NB4 (cell line): ENCODE data around the gene THPO.

Source experiments
- MYC ChIP-seq: IDR thresholded peaks from 2 replicates; pipeline ENCODE4 v1.6.1; 2011; ENCODE audit warnings: low read depth, low read length
- POLR2A ChIP-seq: IDR thresholded peaks from 2 replicates; pipeline ENCODE4 v1.6.1; 2011; ENCODE audit warnings: mild to moderate bottlenecking; ENCODE audit not compliant: insufficient read length; ENCODE audit errors: extremely low read depth
- TF ChIP-seq, protein P1 (sequence below): IDR thresholded peaks from one replicate; pipeline ENCODE4 v1.5.1; 2012; ENCODE audit warnings: low read depth, low read length
- TF ChIP-seq, protein P2 (sequence below): IDR thresholded peaks from 2 replicates; pipeline ENCODE4 v1.6.1; 2011; ENCODE audit warnings: low read depth, low read length

DNA sequence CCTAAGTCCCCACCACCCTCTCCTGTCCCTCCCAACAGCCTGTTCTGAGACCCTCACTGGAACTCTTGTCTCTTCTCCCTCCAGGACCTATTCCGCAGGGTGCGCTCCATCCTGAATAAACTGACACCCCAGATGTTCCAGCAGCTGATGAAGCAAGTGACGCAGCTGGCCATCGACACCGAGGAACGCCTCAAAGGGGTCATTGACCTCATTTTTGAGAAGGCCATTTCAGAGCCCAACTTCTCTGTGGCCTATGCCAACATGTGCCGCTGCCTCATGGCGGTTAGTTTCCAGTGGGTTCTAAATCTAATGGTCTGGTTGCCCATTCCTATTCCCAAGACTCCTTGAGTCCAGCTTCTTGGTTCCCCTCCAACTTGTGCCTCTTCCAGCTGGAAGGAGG, 54.3 kb downstream of the THPO start:
- TF ChIP-seq, protein P1, sequence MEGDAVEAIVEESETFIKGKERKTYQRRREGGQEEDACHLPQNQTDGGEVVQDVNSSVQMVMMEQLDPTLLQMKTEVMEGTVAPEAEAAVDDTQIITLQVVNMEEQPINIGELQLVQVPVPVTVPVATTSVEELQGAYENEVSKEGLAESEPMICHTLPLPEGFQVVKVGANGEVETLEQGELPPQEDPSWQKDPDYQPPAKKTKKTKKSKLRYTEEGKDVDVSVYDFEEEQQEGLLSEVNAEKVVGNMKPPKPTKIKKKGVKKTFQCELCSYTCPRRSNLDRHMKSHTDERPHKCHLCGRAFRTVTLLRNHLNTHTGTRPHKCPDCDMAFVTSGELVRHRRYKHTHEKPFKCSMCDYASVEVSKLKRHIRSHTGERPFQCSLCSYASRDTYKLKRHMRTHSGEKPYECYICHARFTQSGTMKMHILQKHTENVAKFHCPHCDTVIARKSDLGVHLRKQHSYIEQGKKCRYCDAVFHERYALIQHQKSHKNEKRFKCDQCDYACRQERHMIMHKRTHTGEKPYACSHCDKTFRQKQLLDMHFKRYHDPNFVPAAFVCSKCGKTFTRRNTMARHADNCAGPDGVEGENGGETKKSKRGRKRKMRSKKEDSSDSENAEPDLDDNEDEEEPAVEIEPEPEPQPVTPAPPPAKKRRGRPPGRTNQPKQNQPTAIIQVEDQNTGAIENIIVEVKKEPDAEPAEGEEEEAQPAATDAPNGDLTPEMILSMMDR, result no peak
- TF ChIP-seq, protein P2, sequence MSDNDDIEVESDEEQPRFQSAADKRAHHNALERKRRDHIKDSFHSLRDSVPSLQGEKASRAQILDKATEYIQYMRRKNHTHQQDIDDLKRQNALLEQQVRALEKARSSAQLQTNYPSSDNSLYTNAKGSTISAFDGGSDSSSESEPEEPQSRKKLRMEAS, result no peak
- TF ChIP-seq POLR2A, result no peak
- TF ChIP-seq MYC, result no peak
